ENCODE results near the gene ORM2. TPM values are rescaled to one million over a fixed set of nuclear protein-coding genes. Genes with fewer than 3 reads are reported as not detected.

The ORM2 gene
- total RNA-seq, 2 donors from 2014 or later = 0.59 to 0.80 TPM

DNA sequence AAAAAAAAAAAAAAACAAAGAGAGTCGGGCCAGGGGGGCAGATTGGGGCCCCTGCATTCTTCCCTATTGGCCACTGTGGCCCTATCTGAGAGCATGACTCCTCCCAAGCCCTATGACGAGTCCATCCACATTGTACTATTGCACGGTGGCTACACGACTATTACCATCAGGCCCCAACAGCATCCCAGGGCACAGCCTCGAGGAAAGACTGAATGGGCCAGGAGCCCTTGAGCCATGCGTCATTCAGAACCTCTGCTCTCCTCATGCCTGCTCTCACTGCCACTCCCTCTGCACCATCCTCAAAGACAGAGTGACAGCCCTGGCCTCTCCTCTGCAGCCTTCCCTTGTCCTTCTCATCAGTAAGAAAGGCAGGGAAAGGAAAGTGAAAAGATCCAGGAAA lies 26.9 kb upstream of the ORM2 start:
- Mint-ChIP-seq H3K27me3 (ENCODE audit: insufficient read depth) (no peaks in the 10 kb centered on the region), H3K27ac (no peak overlapping the region), H3K4me3 (no peak overlapping the region), H3K9me3 (no peaks in the 10 kb centered on the region), H3K36me3 (ENCODE audit: low read depth) (peaks cover 32% of the 10 kb centered on the region), H3K4me1 (no peaks in the 10 kb centered on the region)
- H3K27me3 ChIP-seq (ENCODE audit: control insufficient read depth, insufficient read depth, low read length, poor library complexity, severe bottlenecking) = no peaks in the 10 kb centered on the region
- peaks cover 55% of the 10 kb centered on the region for H3K36me3 ChIP-seq (ENCODE audit: control insufficient read depth, insufficient read depth, low read length)
- no peaks in the 10 kb centered on the region for H3K9me3 ChIP-seq (ENCODE audit: control insufficient read depth, low read length)
- no peak for DNase-seq
- WGBS, 2 experiments (ENCODE audit: insufficient coverage in 1 of 2, insufficient read length in 1 of 2) = 81 to 90% methylated on average over 5 to 6 of the region's 6 CpGs
- no peak overlapping the region for H3K27ac ChIP-seq (ENCODE audit: low read depth, low read length)
- TF ChIP-seq, protein P1, sequence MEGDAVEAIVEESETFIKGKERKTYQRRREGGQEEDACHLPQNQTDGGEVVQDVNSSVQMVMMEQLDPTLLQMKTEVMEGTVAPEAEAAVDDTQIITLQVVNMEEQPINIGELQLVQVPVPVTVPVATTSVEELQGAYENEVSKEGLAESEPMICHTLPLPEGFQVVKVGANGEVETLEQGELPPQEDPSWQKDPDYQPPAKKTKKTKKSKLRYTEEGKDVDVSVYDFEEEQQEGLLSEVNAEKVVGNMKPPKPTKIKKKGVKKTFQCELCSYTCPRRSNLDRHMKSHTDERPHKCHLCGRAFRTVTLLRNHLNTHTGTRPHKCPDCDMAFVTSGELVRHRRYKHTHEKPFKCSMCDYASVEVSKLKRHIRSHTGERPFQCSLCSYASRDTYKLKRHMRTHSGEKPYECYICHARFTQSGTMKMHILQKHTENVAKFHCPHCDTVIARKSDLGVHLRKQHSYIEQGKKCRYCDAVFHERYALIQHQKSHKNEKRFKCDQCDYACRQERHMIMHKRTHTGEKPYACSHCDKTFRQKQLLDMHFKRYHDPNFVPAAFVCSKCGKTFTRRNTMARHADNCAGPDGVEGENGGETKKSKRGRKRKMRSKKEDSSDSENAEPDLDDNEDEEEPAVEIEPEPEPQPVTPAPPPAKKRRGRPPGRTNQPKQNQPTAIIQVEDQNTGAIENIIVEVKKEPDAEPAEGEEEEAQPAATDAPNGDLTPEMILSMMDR (conservative IDR thresholded peaks at IDR 0.05) = no peak
- no peaks in the 10 kb centered on the region for H3K4me1 ChIP-seq (ENCODE audit: control insufficient read depth, insufficient read depth, low read length)
- no peak overlapping the region for H3K4me3 ChIP-seq (ENCODE audit: low read length)
- no peak overlapping the region for H3K9ac ChIP-seq (ENCODE audit: extremely low read depth, low read length, poor library complexity, severe bottlenecking)

- Mint-ChIP-seq H3K27me3 (ENCODE audit: insufficient read depth) (no peaks in the 10 kb centered on the region), H3K4me1 (no peaks in the 10 kb centered on the region), H3K9me3 (no peaks in the 10 kb centered on the region), H3K4me3 (no peak overlapping the region), H3K27ac (no peak overlapping the region), H3K36me3 (ENCODE audit: low read depth) (peaks cover 26% of the 10 kb centered on the region)
- Histone ChIP-seq H3K4me3 (ENCODE audit: low read length) (no peak overlapping the region), H3K9me3 (ENCODE audit: control insufficient read depth, low read length) (no peaks in the 10 kb centered on the region), H3K27ac (ENCODE audit: low read depth, low read length) (no peak overlapping the region), H3K27me3 (ENCODE audit: control insufficient read depth, insufficient read depth, low read length, poor library complexity, severe bottlenecking) (no peaks in the 10 kb centered on the region), H3K4me1 (ENCODE audit: control insufficient read depth, insufficient read depth, low read length) (no peaks in the 10 kb centered on the region), H3K9ac (ENCODE audit: extremely low read depth, low read length, poor library complexity, severe bottlenecking) (no peak overlapping the region), H3K36me3 (ENCODE audit: control insufficient read depth, insufficient read depth, low read length) (peaks cover 55% of the 10 kb centered on the region)
- TF ChIP-seq, protein P1 (conservative IDR thresholded peaks at IDR 0.05) = no peak
- no peak for DNase-seq
- 82 to 83% methylated on average over 4 to 5 of the region's 5 CpGs for WGBS, 2 experiments (ENCODE audit: insufficient coverage in 1 of 2, insufficient read length in 1 of 2)
Observed at GRCh38 chr9:114303571-114303970, 26.1 kb upstream of the ORM2 start.

- Mint-ChIP-seq H3K9me3 (no peaks in the 10 kb centered on the region), H3K4me1 (no peaks in the 10 kb centered on the region), H3K4me3 (no peak overlapping the region), H3K27me3 (ENCODE audit: insufficient read depth) (no peaks in the 10 kb centered on the region), H3K36me3 (ENCODE audit: low read depth) (peaks cover 23% of the 10 kb centered on the region), H3K27ac (no peak overlapping the region)
- no peaks in the 10 kb centered on the region for H3K27me3 ChIP-seq (ENCODE audit: control insufficient read depth, insufficient read depth, low read length, poor library complexity, severe bottlenecking)
- WGBS, 2 experiments (ENCODE audit: insufficient coverage in 1 of 2, insufficient read length in 1 of 2) = 90 to 100% methylated on average over 1 to 4 of the region's 4 CpGs
- no peak overlapping the region for H3K27ac ChIP-seq (ENCODE audit: low read depth, low read length)
- TF ChIP-seq, protein P1 (conservative IDR thresholded peaks at IDR 0.05) = no peak
- no peak overlapping the region for H3K4me3 ChIP-seq (ENCODE audit: low read length)
- H3K9ac ChIP-seq (ENCODE audit: extremely low read depth, low read length, poor library complexity, severe bottlenecking) = no peak overlapping the region
- no peaks in the 10 kb centered on the region for H3K9me3 ChIP-seq (ENCODE audit: control insufficient read depth, low read length)
- DNase-seq = no peak
- no peaks in the 10 kb centered on the region for H3K4me1 ChIP-seq (ENCODE audit: control insufficient read depth, insufficient read depth, low read length)
- peaks cover 53% of the 10 kb centered on the region for H3K36me3 ChIP-seq (ENCODE audit: control insufficient read depth, insufficient read depth, low read length)
Observed at GRCh38 chr9:114303977-114304376, 25.7 kb upstream of the ORM2 start.

Measured in endodermal cell (in vitro differentiated cells).